ENCODE data around the gene SCN5A.

The SCN5A gene

DNA sequence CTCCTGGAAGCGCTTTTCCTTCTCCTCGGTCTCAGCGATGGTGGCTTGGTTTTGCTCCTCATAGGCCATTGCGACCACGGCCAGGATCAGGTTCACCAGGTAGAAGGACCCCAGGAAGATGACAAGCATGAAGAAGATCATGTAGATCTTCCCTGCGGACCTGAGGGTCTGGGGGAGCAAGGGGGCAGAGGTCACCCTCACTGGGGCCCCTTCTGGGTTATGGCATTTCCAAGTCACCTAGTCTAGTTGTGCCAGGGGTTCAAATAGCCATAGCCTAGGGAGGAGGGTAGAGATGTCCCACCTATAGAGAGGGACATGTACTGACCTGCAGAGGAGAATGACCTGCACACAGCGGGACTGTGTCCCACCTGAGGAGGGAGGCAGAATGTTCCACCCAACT lies 43.5 kb downstream of the SCN5A start:
- TF ChIP-seq, protein P1, sequence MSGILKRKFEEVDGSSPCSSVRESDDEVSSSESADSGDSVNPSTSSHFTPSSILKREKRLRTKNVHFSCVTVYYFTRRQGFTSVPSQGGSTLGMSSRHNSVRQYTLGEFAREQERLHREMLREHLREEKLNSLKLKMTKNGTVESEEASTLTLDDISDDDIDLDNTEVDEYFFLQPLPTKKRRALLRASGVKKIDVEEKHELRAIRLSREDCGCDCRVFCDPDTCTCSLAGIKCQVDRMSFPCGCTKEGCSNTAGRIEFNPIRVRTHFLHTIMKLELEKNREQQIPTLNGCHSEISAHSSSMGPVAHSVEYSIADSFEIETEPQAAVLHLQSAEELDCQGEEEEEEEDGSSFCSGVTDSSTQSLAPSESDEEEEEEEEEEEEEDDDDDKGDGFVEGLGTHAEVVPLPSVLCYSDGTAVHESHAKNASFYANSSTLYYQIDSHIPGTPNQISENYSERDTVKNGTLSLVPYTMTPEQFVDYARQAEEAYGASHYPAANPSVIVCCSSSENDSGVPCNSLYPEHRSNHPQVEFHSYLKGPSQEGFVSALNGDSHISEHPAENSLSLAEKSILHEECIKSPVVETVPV (CRISPR knock-in tag; IDR thresholded peaks at IDR 0.05): no peak
- TF ChIP-seq CREB5 (CRISPR knock-in tag; IDR thresholded peaks at IDR 0.05; ENCODE audit: low read depth): no peak
- TF ChIP-seq ZC3H10 (CRISPR knock-in tag; IDR thresholded peaks at IDR 0.05): no peak
- TF ChIP-seq GLIS3 (CRISPR knock-in tag; IDR thresholded peaks at IDR 0.05): no peak
- TF ChIP-seq CSDC2 (CRISPR knock-in tag; IDR thresholded peaks at IDR 0.05): no peak
- no peak for TF ChIP-seq ZFP30 (CRISPR knock-in tag; IDR thresholded peaks at IDR 0.05)
- TF ChIP-seq BACH2 (CRISPR knock-in tag; IDR thresholded peaks at IDR 0.05; ENCODE audit: borderline replicate concordance): no peak
- no peak for TF ChIP-seq ZNF565 (CRISPR knock-in tag; conservative IDR thresholded peaks at IDR 0.05; ENCODE audit: low read depth)
- no peak for TF ChIP-seq SNAI2 (CRISPR knock-in tag; IDR thresholded peaks at IDR 0.05)
- TF ChIP-seq OSR1 (CRISPR knock-in tag; IDR thresholded peaks at IDR 0.05): no peak
- TF ChIP-seq RARB (CRISPR knock-in tag; IDR thresholded peaks at IDR 0.05): no peak
- TF ChIP-seq ISL1 (CRISPR knock-in tag; IDR thresholded peaks at IDR 0.05): no peak
- no peak for ATAC-seq

DNA sequence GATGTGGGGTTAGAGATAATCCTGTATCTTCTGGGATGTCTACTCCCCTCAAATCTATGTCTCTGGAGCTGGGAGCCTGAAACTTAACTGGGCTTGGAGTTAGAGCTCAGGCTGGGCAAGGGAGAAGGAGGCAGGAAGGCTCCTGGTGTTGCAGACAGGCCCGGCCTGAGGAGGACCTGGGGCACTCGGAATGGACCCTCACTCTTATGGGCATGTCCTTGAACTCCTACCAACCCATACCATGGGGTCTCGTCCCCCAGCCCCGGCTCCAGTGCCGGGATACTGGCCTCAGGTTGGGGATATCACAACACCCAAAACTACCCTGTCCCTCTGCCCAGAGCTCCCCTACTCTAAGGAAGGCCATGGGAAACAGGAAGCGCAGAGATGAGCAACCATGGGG lies 45.2 kb downstream of the SCN5A start:
- ATAC-seq: no peak
- no peak for TF ChIP-seq ESRRG (CRISPR knock-in tag; IDR thresholded peaks at IDR 0.05)
- TF ChIP-seq POU6F1 (CRISPR knock-in tag; IDR thresholded peaks at IDR 0.05; ENCODE audit: borderline replicate concordance, low read depth): no peak
- TF ChIP-seq, protein P2, sequence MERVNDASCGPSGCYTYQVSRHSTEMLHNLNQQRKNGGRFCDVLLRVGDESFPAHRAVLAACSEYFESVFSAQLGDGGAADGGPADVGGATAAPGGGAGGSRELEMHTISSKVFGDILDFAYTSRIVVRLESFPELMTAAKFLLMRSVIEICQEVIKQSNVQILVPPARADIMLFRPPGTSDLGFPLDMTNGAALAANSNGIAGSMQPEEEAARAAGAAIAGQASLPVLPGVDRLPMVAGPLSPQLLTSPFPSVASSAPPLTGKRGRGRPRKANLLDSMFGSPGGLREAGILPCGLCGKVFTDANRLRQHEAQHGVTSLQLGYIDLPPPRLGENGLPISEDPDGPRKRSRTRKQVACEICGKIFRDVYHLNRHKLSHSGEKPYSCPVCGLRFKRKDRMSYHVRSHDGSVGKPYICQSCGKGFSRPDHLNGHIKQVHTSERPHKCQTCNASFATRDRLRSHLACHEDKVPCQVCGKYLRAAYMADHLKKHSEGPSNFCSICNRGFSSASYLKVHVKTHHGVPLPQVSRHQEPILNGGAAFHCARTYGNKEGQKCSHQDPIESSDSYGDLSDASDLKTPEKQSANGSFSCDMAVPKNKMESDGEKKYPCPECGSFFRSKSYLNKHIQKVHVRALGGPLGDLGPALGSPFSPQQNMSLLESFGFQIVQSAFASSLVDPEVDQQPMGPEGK (CRISPR knock-in tag; IDR thresholded peaks at IDR 0.05; ENCODE audit: borderline replicate concordance): no peak
- TF ChIP-seq TSHZ2 (CRISPR knock-in tag; IDR thresholded peaks at IDR 0.05): no peak
- no peak for TF ChIP-seq ZFP3 (CRISPR knock-in tag; IDR thresholded peaks at IDR 0.05)
- TF ChIP-seq ZNF8 (CRISPR knock-in tag; IDR thresholded peaks at IDR 0.05): no peak
- TF ChIP-seq ZNF565 (CRISPR knock-in tag; conservative IDR thresholded peaks at IDR 0.05; ENCODE audit: low read depth): no peak
- TF ChIP-seq ARNTL (CRISPR knock-in tag; IDR thresholded peaks at IDR 0.05; ENCODE audit: borderline replicate concordance, low read depth): no peak
- TF ChIP-seq, protein P1 (CRISPR knock-in tag; IDR thresholded peaks at IDR 0.05): no peak
- no peak for TF ChIP-seq CSDC2 (CRISPR knock-in tag; IDR thresholded peaks at IDR 0.05)
- TF ChIP-seq ZNF70 (CRISPR knock-in tag; IDR thresholded peaks at IDR 0.05): no peak
- TF ChIP-seq TCF4 (CRISPR knock-in tag; IDR thresholded peaks at IDR 0.05; ENCODE audit: borderline replicate concordance): no peak

Measured in SK-N-SH treated with all-trans-retinoic acid at 6 μM for 48 hours (cell line).